Measurements from ENCODE around the gene INTS6L. TPM values are rescaled to one million over a fixed set of nuclear protein-coding genes. Genes with fewer than 3 reads are reported as not detected.
A peak's percentile ranks its signal among the peaks of the same experiment; 100 is the strongest.

The INTS6L gene
- total RNA-seq, 1 donor: 4.7 TPM

DNA sequence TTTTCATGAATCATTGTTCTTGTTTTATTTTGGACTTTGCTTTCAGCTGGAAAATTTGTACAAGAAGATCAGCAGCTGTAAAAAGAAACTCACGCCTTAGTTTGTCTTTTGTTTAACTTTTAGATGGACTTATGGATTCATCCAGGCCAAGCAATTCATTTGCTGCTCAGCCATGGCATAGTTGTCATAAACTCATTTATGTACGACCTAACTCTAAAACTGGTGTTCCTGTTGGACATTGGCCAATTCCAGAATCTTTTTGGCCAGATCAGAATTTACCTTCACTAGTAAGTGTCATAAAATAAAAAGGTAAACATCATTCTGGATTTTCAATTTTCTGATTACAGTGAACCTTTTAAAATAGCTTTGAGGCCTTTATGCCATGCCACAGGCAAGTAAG lies 29.1 kb downstream of the INTS6L start:
- TF ChIP-seq, protein P1, sequence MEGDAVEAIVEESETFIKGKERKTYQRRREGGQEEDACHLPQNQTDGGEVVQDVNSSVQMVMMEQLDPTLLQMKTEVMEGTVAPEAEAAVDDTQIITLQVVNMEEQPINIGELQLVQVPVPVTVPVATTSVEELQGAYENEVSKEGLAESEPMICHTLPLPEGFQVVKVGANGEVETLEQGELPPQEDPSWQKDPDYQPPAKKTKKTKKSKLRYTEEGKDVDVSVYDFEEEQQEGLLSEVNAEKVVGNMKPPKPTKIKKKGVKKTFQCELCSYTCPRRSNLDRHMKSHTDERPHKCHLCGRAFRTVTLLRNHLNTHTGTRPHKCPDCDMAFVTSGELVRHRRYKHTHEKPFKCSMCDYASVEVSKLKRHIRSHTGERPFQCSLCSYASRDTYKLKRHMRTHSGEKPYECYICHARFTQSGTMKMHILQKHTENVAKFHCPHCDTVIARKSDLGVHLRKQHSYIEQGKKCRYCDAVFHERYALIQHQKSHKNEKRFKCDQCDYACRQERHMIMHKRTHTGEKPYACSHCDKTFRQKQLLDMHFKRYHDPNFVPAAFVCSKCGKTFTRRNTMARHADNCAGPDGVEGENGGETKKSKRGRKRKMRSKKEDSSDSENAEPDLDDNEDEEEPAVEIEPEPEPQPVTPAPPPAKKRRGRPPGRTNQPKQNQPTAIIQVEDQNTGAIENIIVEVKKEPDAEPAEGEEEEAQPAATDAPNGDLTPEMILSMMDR (IDR thresholded peaks at IDR 0.05; ENCODE audit: extremely low read depth, low read depth, low read length): no peak
- Histone ChIP-seq H2AFZ (ENCODE audit: low read length) (no peak overlapping the region), H3K36me3 (ENCODE audit: insufficient read depth, low read length) (no peaks in the 10 kb centered on the region), H3K27me3 (ENCODE audit: insufficient read depth, low read length) (no peaks in the 10 kb centered on the region), H3K4me3 (ENCODE audit: insufficient read depth, low read length) (no peak overlapping the region), H3K9me3 (ENCODE audit: low read depth, low read length) (no peaks in the 10 kb centered on the region), H3K4me1 (ENCODE audit: insufficient read depth, low read length) (no peaks in the 10 kb centered on the region), H3K79me2 (ENCODE audit: insufficient read depth, low read length) (no peaks in the 10 kb centered on the region), H4K20me1 (ENCODE audit: insufficient read depth, low read length) (no peaks in the 10 kb centered on the region), H3K4me2 (ENCODE audit: insufficient read depth, low read length) (no peak overlapping the region), H3K27ac (ENCODE audit: low read depth, low read length) (no peak overlapping the region)
- DNase-seq (ENCODE audit: insufficient read length, low spot score, missing footprints): no peak

DNA sequence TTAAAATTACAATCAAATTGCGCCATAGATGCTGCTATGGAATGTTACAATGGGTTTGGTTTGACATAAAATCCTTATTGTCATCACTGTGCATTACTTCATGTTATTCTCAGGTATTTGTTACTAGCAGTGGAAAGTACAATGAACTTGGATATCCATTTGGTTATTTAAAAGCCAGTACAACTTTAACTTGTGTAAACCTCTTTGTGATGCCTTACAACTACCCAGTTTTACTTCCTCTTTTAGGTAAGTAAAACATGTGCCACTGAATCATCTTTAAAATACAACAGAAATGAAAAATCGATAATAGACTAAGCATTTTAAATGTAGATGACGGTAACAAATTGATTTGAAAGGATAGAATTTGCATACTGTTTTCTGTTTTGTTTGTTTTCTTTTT lies 35.6 kb downstream of the INTS6L start:
- no peak overlapping the region for H2AFZ ChIP-seq (ENCODE audit: low read length)
- no peak overlapping the region for H3K4me2 ChIP-seq (ENCODE audit: insufficient read depth, low read length)
- no peak overlapping the region for H3K27ac ChIP-seq (ENCODE audit: low read depth, low read length)
- H3K4me1 ChIP-seq (ENCODE audit: insufficient read depth, low read length): no peaks in the 10 kb centered on the region
- no peak overlapping the region for H3K4me3 ChIP-seq (ENCODE audit: insufficient read depth, low read length)
- no peaks in the 10 kb centered on the region for H3K9me3 ChIP-seq (ENCODE audit: low read depth, low read length)
- H4K20me1 ChIP-seq (ENCODE audit: insufficient read depth, low read length): no peaks in the 10 kb centered on the region
- H3K36me3 ChIP-seq (ENCODE audit: insufficient read depth, low read length): no peaks in the 10 kb centered on the region
- no peaks in the 10 kb centered on the region for H3K27me3 ChIP-seq (ENCODE audit: insufficient read depth, low read length)
- H3K79me2 ChIP-seq (ENCODE audit: insufficient read depth, low read length): no peaks in the 10 kb centered on the region
- TF ChIP-seq, protein P1 (IDR thresholded peaks at IDR 0.05; ENCODE audit: extremely low read depth, low read depth, low read length): no peak
- DNase-seq (ENCODE audit: insufficient read length, low spot score, missing footprints): no peak

DNA sequence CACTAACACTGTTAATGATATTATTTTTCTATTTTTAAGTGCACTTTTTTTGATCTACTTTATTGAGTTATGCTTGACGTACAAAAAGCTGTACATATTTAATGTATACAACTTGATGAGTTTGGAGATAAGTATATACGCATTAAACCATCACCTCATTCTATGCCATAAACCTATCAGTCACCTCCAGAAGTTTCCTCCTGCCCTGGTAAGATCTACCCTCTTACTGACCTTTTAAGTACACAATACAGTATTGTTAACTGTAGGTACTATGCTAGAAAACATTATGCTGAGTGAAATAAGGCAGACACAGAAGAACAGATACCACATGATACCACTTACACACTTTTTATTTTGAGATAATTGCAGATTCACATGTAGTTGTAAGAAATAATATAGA lies 36.9 kb downstream of the INTS6L start:
- no peaks in the 10 kb centered on the region for H3K79me2 ChIP-seq (ENCODE audit: insufficient read depth, low read length)
- H3K4me1 ChIP-seq (ENCODE audit: insufficient read depth, low read length): no peaks in the 10 kb centered on the region
- no peak overlapping the region for H3K4me2 ChIP-seq (ENCODE audit: insufficient read depth, low read length)
- no peak for DNase-seq (ENCODE audit: insufficient read length, low spot score, missing footprints)
- H3K9me3 ChIP-seq (ENCODE audit: low read depth, low read length): no peaks in the 10 kb centered on the region
- H2AFZ ChIP-seq (ENCODE audit: low read length): no peak overlapping the region
- H4K20me1 ChIP-seq (ENCODE audit: insufficient read depth, low read length): no peaks in the 10 kb centered on the region
- no peaks in the 10 kb centered on the region for H3K27me3 ChIP-seq (ENCODE audit: insufficient read depth, low read length)
- no peak overlapping the region for H3K27ac ChIP-seq (ENCODE audit: low read depth, low read length)
- TF ChIP-seq, protein P1 (IDR thresholded peaks at IDR 0.05; ENCODE audit: extremely low read depth, low read depth, low read length): no peak
- H3K36me3 ChIP-seq (ENCODE audit: insufficient read depth, low read length): no peaks in the 10 kb centered on the region
- no peak overlapping the region for H3K4me3 ChIP-seq (ENCODE audit: insufficient read depth, low read length)

DNA sequence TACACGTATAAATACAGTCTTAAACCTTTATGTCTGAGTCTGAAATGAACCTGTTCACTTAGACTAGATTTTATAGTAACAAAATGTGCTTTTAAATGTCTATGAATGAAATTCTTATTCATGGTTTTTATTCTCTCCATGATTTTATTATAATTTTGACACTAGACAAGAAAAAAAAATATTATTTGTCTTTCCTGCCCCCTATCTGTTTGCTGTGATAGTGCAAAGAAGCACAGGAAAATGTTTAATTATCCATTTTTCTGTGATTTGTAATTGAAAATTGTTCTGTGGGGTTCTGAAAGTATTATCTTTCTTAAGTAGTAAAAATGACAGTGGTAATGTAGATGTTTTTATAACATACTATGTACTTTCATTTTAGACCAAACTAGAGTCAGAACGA lies 52.0 kb downstream of the INTS6L start:
- no peaks in the 10 kb centered on the region for H3K9me3 ChIP-seq (ENCODE audit: low read depth, low read length)
- no peaks in the 10 kb centered on the region for H3K36me3 ChIP-seq (ENCODE audit: insufficient read depth, low read length)
- DNase-seq (ENCODE audit: insufficient read length, low spot score, missing footprints): peak; percentile 38
- no peaks in the 10 kb centered on the region for H3K79me2 ChIP-seq (ENCODE audit: insufficient read depth, low read length)
- TF ChIP-seq, protein P1 (IDR thresholded peaks at IDR 0.05; ENCODE audit: extremely low read depth, low read depth, low read length): peak; percentile 62
- no peaks in the 10 kb centered on the region for H3K4me1 ChIP-seq (ENCODE audit: insufficient read depth, low read length)
- H3K4me3 ChIP-seq (ENCODE audit: insufficient read depth, low read length): no peak overlapping the region
- no peak overlapping the region for H3K4me2 ChIP-seq (ENCODE audit: insufficient read depth, low read length)
- no peak overlapping the region for H3K27ac ChIP-seq (ENCODE audit: low read depth, low read length)
- H4K20me1 ChIP-seq (ENCODE audit: insufficient read depth, low read length): no peaks in the 10 kb centered on the region
- H2AFZ ChIP-seq (ENCODE audit: low read length): no peak overlapping the region
- H3K27me3 ChIP-seq (ENCODE audit: insufficient read depth, low read length): no peaks in the 10 kb centered on the region

Data from osteoblast (primary cell).